Activated CD4-positive, alpha-beta T cell treated with anti-CD3 and anti-CD28 coated beads, Interleukin-2, amount 50 U/mL, for 4 hours (primary cell): Measurements from ENCODE around the gene LINS1.
"Not testable (repeated sequence)": the region's sequence is repeated elsewhere in the genome, so short reads cannot be mapped to it uniquely, and the experiment has no call there.

Source experiments
- DNase-seq, 2 experiments: peaks; one replicate each; pipeline ENCODE4 v3.0.0-alpha.2; 2020

LINS1 gene

GRCh38 chr15:100598655-100599054 is 3.3 kb downstream of the LINS1 start:
- DNase-seq = no peak

GRCh38 chr15:100597862-100598261 is 4.1 kb downstream of the LINS1 start:
- DNase-seq = no peak

DNA sequence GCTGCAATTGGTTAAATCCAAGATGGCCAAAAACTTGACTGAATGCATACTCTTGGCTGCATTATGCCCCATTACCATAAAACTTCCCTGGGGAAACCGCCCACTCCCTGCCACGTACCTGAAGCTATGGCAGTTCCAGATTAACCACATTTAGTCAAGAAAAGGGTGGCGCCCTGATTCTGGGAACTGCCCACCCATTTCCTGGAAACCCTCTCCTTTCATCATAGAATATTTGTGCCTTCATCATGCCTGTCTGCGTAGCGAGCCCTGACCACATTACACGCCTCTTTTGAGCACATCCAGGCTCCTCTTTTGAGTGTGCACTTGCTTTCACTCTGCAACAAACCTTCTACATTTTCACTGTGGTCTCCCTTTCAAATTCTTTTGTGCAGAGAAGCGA is 5.2 kb downstream of the LINS1 start:
- peak; percentile 97 to 98 for DNase-seq

GRCh38 chr15:100595964-100596363 is 6.0 kb downstream of the LINS1 start:
- no peak for DNase-seq

- no peak for DNase-seq
Measured at GRCh38 chr15:100593431-100593830, 8.6 kb downstream of the LINS1 start.

- no peak for DNase-seq
Measured at GRCh38 chr15:100592898-100593297, 9.1 kb downstream of the LINS1 start.

DNA sequence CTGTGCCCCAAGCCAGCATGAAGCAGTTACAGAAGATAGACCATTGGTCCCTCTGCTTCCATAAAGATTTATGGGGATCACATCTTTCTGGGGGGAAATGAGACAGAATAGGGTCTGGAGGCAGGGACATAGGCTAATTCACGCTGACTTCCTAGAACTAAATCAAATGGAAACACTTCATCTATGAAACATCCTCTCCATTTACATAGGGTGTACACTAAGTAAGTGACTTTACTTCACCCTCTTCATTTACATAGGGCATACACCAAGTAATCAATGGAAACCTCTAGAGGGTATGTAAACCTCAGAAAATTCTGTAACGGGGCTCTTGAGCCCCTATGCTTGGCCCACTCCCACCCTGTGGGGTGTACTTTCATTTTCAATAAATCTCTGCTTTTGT is 10.1 kb downstream of the LINS1 start:
- no peak for DNase-seq

DNA sequence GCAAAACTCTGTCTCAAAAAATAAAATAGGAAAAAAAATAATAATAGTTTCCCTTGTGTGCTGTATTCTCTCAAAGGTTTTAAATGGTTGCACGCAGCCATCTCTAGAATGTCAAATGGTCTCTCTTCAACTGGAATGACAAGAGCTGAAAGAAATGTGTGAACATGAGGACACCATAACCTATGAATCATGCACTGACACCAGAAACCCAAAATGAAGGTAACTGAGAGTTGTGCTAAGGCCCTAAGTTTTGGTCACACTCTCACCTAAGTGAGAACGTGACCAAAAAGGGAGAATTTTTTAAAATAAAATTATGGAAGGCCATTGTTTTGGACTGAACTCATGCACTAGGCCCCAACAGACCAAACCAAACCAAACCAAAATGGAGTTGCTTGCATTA is 10.8 kb downstream of the LINS1 start:
- DNase-seq = not testable (repeated sequence)

GRCh38 chr15:100588638-100589242 is 13.2 kb downstream of the LINS1 start:
- no peak for DNase-seq

GRCh38 chr15:100580414-100580813 is 21.6 kb downstream of the LINS1 start:
- no peak for DNase-seq

DNA sequence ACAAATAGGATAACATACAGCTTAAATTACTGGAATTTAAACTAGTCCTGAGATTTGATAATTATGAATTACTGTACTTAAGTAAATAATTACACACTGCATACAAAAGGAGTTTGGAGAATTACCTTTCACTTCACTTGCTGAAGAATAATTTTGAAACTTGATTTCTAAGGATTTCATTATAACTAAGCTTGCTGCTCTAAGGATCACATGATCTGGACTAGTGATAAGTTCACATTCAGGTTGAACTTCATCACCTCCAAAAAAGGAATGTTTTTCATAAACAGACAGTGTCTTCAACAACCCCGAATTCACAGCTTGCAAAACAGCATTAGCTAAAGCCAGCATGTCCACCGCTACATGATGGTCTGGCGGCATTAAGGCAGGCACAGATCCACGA is 28.5 kb downstream of the LINS1 start:
- DNase-seq = no peak

GRCh38 chr15:100572362-100572983 is 29.5 kb downstream of the LINS1 start:
- no peak for DNase-seq

DNA sequence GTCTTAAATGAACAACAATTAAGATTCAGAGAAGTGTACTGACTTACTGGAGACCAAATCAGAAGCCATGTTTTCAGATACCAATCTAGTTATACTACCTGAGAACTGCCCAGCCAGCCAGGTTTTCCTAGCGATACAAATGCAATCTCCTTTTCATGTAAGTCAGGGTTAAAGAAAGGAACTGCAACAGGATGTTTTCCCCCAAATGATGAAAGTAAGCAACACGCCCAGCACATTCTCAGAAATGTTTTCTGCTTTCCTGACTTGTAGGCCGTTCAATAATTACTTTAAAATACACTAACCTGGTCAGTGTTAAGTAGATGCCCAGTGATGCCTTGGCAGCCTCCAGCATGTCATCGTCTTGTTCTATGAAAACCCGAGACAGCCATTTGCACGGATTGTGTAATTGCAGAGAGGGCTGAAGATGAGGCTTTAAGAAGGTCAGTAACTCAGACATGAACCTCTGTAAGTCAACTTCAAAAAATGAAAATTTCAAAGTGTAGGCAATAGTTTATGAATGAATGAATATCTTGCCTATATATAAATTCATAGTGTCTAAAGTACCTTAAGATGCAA is 30.3 kb downstream of the LINS1 start:
- DNase-seq = no peak

GRCh38 chr15:100570735-100571313 is 31.2 kb downstream of the LINS1 start:
- DNase-seq = no peak

GRCh38 chr15:100570275-100570674 is 31.7 kb downstream of the LINS1 start:
- no peak for DNase-seq

DNA sequence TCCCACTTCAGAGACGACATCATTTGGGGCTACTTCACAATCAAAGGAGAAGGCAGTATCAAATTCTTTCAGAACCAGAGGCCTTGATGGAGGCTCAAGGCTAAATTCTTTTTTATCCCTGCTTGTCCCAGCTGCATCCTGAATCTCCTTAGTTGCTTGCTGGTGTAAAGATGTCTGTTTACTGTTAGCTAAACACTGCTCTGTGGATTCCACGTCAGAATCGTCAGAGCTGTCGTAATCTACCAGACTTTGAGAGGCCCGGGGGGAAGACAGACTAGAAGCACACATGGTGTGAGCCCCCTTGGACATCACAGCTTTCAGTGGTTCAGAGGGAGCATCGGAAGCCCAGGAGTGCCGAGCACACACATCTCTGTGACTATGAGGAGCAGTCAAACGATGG is 32.6 kb downstream of the LINS1 start:
- no peak for DNase-seq

GRCh38 chr15:100566850-100567628 is 34.9 kb downstream of the LINS1 start:
- no peak for DNase-seq

GRCh38 chr15:100565591-100565990 is 36.4 kb downstream of the LINS1 start:
- DNase-seq = no peak

GRCh38 chr15:100560323-100560722 is 41.7 kb downstream of the LINS1 start:
- no peak for DNase-seq

DNA sequence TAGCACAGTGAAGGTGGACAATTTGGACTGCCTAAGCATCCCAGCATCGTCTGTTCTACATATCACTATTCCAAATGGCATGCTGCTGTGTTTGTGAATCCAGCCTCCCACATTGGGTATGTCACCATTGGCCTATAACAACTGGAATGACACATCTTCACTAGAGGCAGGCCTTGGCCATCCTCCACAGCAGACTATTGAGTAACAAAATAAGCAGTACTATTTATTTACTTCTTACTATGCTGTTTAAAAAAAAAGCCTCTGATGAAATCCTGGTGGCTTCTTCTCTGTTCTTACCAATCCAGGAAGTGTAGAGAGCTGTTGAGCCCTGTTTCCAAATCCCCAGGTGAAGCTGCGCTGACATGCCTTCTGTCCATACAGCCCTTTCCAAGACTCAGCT is 42.7 kb downstream of the LINS1 start:
- no peak for DNase-seq

- no peak for DNase-seq
Measured at GRCh38 chr15:100558771-100559254, 43.2 kb downstream of the LINS1 start.

GRCh38 chr15:100553468-100553867 is 48.5 kb downstream of the LINS1 start:
- no peak for DNase-seq

- DNase-seq = no peak
Measured at GRCh38 chr15:100547961-100548360, 54.0 kb downstream of the LINS1 start.
